HG03045 (cell line): Measurements from ENCODE around the gene KLHL22.
"Not testable (repeated sequence)": the region's sequence is repeated elsewhere in the genome, so short reads cannot be mapped to it uniquely, and the experiment has no call there.

Experiments
- ATAC-seq: cut with Tn5 transposase; IDR thresholded peaks from one replicate; pipeline ENCODE4 v1.9.1; 2021; ENCODE audit warnings: mild to moderate bottlenecking, moderate library complexity; ENCODE audit not compliant: unreplicated experiment

The KLHL22 gene

DNA sequence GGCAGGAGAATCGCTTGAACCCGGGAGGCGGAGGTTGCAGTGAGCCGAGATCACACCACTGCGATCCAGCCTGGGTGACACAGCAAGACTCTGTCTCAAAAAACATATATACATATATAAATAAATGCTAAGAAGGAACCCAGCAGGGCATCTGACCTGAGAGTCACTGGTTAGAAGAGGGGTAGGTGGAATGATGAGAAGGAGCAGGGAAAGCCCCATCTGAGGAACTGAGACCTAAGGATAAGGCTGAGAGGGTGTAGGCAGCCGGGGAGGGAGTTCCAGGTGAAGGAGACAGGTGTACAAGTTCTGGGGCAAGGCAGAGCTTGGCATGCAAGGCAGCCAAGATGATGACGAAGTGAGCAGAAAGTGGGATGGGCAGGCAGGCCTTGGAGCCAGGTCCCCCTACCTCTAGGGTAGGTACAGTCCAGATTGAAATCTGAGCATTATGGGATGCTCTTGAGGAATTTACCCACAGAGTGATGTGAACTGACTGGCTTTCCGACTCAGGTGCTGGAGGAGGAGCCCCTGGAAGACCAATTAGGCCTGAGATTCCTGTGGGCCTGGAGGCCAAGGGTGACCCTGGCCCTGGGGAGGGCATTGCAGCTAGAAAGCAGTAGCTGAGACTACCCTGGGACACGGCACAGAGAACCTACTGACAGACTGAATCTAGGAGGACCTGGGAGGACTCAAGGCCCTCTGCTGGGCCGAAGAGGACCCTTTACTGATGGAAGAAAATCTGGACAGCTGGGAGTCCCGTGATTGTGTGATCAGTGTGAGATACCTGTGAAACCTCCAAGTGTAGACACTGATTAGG lies 22.8 kb downstream of the KLHL22 start:
- ATAC-seq = no peak

DNA sequence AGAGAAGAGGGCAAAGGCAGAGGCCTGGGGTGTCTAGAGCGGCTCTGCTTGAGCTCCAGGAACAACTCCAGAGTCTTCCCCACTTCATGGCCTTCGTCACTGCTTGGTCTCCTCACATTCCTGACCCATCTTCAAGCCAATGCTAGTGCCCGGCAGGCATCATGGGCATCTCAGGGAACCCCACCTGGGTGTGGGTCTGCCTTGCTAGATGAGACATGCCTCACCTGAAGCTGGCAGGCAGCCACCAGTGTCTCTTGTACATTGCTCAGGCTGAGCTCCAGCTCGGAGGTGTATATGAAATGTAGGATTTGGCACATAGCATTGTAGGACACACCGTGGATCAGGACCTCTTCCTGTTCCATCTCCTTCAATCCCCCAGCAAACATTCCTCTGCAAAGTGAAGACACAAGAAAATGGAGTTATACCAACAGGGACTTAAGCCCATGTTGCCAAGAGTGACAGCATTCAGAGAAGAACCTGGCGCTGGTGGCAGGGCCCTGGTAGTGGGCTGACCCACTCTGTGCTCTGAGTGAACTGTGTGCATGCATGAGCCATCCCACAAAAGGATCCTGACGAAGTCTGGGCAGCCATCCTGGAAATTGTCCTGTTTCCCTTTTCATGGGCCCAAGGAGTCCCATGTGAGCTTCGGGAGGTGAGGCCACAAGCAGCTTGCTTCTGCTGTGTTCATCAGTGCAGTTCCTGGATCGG lies 24.3 kb downstream of the KLHL22 start:
- ATAC-seq = no peak

DNA sequence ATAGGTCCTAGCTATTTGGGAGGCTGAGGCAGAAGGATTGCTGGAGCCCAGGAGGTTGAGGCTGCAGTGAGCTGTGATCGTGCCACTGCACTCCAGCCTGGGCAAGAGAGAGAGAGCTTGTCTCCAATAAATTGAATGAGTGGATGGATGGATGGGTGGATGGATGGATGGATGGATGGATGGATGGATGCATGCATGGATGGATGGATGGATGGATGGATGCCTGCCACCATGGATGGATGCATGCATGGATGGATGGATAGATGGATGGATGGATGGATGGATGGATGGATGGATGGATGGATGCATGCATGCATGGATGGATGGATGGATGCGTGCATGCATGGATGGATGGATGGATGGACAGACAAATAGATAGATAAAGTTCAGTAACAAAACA lies 25.1 kb downstream of the KLHL22 start:
- ATAC-seq = not testable (repeated sequence)

DNA sequence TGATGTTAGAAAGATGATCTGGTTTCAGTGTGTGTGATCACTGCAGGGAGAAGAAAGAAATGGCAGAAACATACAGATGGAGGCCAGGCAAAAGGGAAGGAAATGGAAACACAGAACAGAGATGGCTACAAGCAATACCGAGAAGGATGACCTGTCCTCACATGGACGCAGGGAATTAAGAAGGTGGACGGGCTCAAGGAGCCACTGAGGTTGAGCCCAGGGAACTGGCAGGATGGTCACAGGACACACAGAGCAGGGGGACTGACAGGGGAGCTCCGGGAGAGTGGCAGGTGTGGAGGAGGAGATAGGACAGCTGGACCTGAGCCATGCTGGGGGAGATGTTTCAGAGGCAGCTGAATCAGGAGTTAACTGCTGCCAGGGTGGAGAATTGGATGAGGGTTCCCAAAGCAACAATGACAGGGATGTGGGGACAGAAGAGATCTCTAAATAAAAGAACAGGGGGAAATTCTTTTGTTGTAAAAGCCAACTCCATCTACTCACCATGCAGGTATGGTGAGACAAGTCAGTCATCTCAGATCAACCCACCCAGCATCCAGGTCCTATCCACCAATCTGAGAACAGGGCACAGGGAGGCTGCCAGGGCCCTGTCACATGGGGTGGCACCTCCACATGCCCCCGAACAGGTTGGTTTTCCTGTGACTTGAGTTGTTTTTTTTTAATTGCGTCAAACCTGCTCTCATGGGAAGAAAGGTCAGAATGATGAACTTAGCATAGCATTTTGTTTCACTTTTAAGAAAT lies 26.3 kb downstream of the KLHL22 start:
- no peak for ATAC-seq

DNA sequence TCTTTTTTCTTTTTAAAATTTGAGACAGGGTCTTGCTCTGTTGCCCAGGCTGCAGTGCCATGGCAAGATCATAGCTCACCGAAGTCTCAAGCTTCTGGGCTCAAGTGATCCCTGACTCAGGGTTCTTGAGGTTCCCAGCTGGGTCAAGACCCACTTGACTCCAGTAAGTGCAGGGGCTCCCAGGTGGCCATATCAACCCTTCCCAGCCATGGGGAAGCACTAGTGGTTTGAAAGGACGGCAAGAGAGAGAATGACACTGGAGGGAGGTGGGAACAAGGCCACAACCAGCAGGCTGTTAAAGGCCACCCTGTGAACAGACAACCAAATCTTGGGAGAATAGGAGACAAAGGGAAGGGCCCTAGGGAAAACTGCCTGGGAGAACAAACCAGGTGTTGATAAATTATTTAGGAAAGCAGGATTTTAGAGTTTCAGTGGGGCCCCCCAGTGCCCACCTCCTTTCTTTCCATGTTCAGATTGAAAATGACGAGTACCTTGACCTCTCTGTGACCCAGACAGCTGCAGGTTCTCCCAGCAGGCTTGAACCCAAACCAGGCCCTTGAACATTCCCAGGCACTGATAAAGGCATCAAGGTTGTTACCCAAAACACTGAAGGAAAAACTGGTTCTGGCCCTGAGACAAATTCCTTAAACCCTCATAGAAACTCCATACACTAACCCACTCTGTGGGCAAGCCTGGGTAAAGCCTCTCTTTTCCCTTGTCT lies 28.8 kb downstream of the KLHL22 start:
- ATAC-seq = no peak

DNA sequence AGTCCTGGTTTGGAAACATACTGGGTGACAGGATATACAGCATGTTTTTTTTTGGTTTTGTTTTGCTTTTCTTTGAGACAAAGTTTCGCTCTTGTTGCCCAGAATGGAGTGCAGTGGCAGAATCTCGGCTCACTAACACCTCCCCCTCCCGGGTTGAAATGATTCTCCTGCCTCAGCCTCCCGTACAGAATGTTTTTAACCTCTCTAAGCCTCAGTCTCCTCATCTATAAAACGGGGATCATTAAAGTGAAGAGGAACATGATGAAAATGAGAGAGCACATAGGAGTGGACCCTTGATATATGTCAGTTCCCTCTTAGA lies 29.9 kb downstream of the KLHL22 start:
- ATAC-seq = no peak

DNA sequence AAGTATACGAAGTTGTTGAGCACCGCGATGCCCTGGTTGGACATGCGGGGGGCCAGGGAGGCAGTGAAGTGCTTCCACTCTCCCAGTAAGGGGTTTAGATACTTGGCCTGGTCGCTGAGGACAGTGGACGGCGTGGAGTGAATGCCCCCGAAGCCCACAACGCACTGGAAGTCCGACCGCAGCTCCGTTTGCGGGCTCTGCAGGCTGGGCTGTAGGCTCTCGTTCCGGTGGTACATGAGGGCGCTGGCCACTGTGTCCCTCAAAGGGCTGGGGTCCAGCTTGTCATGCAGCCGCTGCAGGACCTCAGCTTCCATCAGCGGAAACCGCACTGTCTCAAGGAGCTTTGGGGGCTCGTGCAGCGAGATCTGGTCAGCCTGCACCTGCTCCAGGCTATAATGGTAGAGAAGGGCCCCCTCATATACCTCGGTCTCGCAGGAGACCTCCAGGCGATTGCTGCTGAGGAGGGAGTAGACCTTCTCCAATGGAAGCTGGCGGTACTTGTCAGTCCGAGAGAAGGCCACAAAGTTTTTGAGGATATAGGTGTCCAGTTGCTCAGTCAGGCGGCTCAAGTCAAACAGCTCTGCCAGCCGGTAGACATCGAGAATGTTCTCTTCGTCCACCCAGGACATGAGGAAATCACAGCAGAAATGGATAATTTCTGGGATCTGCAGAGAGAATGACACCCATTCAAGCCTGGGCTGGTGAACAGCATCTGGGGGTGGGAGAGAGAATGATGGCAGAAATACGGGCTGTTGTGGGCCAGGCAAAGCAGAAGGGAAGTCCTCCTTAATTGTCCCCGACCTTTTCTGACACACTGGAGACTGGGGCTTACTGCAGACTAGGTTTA lies 30.5 kb downstream of the KLHL22 start:
- no peak for ATAC-seq

DNA sequence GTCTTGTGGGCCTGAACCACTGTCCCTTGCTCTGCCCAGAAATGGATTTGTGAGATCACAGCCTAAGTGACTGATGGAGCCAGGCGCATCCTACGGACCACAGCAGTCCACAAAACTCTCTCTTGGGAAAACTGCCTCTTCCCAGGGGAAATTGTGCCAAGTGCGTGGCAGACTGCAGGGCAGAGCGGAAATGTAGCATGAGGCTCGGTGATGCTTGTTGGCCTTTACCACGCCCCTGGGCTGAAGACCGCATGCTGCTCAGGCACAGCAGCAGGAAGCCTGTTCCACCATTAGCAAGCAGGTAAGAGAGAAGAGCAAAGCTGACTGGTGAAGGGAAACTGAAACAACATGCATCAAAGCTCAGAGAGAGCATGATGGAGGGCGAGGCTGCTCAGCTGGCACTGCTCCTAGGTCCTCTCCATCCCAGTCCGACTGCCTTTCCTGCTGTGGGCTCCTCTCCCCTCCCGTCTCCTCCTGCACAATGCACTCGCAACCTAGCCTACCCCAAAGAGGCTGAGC lies 31.4 kb downstream of the KLHL22 start:
- no peak for ATAC-seq

DNA sequence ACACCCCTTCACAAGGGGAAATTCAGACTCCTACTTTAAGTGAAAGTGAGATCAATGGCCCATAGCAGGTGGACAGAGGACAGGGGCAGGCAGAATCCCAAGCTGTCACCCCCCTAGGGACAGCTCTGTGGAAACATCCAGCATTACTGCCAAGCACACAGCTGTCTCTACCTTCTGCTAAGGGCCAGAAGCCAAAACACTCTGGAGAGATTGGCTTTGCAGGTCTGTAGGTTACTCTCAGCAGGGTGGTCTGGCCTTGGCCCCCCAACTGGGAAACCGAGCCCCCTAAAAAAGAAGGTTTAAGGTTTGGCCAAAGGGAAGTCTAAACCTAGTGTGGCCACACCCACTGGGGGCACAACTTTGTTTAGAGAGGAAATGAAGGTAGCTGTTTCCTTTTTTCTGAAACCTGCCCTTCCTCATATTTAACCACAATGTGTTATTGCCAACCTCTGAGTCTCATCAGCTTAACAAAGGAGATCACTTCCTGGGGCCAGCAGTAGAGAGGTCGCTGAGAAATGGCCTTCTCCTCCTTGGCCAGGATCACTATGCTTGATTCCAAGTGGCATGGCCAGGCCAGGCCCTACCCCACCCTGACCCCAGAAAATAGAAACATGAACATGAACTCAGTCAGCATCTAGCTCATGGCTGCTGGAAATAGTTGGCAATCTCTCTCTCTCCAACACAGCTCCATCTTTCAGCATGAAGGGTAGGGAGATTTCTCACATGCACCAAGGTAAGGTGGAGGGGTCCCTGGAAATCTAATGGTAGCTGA lies 32.1 kb downstream of the KLHL22 start:
- no peak for ATAC-seq

DNA sequence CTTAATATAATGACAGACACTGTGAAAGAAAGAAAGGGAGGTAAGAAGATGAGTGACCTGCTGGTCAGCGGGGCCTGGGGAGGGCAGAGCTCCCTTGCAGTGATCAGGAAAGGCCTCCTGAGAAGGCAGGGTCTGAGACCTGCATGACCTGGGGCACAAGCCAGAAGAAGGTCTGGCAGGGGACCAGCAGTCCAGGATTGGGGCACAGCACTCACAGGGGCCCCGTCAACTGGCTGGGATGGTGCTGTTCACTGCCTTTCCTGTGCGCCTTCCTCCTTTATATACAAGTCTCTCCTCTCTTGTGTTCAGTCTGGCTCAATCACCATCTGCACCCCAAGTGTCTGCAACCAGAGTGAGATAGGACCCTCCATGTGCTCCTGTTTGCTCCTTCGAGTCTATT lies 35.7 kb downstream of the KLHL22 start:
- ATAC-seq = no peak

DNA sequence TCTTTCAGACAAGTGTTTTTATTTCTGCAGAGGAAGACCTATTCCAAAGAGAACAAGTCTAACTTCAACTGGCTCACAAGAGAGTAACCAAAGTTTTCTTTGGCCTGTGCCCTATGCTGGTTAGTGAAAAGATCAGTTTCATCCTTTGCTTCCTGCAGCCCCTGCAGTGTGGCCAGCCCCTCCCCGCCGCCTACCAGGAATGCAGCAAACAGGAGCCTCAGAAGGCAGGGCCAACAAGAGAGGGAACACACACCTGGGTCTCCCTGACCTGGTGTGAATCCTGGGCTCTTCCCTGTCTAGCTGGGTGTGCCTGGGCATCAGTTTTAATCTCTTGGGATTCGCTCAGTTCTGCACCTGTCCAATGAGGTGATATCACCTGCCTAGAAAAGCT lies 36.4 kb downstream of the KLHL22 start:
- ATAC-seq = no peak

DNA sequence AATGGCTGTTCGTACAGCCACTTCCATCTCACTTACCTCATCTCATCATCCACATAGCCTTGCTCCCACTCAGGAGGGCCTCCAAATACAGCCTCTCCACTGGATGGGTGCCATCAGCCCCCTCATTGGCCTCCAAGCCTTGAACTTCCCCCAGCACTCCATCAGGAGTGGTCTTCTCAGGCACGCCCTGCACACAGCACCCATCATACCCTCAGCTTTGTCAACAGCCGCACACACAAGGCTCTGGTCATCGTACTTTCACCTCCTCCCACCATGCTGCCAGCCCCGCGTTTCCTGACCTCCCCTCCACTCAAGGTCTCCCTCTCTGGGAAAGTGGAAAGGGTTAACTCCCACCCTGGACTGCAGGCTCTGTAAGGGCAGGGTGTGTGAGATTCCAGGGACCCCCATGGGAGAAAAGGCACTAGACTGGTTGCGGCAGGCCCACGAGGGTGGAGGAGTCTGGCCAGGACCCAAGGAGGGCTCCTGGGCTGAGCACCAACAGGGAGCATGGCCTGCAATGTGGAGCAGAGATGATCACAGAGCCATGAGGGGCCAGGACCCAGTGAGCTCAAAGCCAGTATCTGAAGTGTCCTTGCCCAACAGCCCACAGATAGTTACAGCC lies 37.0 kb downstream of the KLHL22 start:
- no peak for ATAC-seq

DNA sequence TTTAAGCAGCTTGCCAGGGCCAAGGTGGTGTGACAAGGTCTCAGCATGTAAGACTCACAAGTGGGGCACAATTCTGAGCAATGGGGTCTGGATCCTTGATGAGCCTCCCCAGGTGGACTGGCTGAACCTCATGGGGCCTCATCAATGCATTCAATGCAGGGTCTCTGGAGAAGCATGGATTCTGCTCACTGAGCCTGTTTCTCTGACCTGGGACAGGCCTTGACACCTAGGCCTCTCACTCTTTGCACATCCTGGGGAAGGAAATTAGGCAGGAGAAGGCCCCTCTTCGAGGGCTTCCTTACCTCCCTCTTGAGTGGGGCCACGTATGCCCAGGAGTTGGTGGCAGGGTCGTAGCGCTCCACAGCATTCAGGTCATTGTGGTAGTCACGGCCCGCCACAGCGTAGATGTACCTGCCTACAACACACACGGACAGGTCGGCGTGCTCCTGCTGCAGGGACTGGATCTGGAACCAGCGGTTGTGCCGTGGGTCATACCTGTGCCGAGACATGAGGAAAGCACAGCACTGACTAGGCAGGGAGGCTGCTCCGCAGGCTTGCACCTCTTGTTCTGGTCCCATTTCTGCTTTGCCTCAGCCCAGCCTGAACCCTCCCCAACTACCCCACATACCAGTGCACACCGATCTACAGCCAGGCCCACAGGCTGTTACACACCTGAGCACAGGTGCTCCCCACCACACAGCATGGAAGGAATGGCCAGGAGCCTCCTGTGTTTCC lies 37.9 kb downstream of the KLHL22 start:
- ATAC-seq = no peak

DNA sequence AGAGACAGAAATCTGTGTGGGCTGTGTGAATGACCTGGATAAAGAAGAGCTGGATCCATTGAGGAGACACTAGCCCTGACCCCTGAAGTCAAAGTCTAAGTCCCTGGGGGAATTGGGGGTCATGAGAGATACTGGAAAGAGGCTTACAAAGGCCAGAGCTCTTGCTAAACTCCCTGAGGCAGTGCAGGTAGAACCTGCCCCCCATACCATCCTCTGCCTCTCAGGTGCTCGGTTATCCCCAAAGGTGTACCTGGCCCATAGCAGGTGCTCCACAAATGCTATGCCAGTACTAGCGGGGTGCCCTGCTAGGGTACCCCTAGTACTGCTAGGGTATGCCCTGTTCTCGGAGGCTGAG lies 38.9 kb downstream of the KLHL22 start:
- ATAC-seq = no peak

DNA sequence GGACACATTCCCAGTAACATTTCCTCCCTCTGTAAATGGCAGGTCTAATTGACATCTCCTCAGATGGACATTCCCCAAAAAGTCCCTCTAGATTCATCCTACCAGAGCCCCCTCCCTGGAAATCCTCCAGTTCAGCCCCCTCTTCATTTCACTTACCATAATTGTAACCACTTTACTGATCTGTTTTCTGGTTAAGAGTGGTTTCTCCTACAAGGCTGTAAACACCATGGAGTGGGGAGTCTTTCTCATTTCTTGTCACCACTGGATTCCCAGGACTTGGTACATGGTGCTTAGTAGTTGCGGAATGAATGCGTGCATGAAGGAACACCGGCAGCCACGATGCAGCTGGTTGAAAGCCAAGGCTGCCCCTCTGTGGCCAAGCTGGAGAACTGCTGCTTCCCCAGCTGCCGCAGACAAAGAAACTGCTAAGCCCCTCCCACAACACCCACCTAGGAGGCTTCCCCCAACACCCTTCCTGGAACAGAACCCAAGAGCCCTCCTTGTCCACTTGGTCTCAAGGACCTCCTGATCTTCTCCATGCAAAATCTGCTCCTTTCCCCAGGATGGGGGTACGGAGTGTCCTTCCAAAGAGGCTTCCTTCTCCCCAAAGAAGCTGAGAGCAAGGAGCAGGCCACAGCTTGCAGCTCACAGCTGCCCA lies 39.4 kb downstream of the KLHL22 start:
- ATAC-seq = no peak

DNA sequence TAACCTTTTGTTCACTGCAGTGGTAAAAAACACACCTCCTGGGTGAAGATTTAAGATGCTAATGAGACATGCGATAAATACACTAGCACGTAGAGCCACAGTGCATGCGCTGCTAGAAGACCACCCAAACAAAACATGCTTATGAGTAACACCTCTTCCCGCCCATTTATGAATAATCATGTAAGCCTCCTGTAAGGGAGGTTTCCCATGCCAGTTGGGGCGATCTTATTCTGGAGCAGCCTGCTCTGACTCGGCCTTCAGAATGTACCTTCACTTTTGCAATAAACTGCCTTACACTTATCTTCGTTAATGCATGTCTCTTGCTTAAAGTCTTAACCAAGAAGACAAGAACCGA lies 39.9 kb downstream of the KLHL22 start:
- no peak for ATAC-seq

DNA sequence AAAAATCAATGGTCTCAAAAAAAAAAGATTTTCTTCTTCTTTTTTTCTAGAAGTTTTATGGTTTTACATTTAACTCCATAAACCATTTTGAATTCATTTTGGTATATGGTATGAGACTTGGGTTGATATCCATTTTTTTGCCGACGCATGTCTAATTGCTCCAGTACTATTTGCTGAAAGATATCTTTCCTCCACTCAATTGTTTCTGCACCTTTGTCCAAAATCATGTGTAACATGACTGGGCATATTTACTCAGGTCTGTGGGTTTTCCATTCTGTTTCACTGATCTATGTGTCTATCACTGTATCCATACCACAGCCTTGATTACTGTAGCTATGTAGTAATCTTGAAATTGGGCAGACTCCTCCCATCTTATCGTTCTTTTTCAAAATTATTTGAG lies 42.4 kb downstream of the KLHL22 start:
- ATAC-seq = no peak

DNA sequence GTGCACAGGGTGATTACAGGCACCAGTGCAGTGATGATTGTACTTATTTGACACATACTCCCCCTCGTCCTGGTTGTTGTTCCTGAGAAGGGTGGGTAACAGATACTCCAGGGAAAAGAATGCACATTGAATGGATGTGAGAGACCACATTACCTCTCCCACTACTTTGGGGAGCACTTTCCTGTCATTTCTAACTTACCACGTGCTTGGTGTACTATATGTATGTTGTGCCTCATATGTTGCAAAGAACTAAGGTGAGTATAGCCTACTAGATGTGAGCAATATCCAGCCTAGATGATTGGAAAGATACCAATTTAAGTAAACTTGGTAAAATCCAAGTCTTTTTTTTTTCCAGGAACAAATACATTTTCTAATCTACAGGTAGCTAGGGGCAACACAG lies 43.7 kb downstream of the KLHL22 start:
- ATAC-seq = no peak
